Kidney capillary endothelial cell (primary cell): Measurements from ENCODE around the gene SLC25A53.
"Not testable (repeated sequence)": the region's sequence is repeated elsewhere in the genome, so short reads cannot be mapped to it uniquely, and the experiment has no call there.

ENCODE experiments used
- DNase-seq: peaks from one replicate; pipeline ENCODE4 v3.0.0-alpha.2; 2018; ENCODE audit warnings: low spot score

The SLC25A53 gene

GRCh38 chrX:104075778-104076445 lies 80.9 kb downstream of the SLC25A53 start, which contains the start of gene TMSB15C:
TMSB15C (minus strand) TSS chrX:104076236.
- not testable (repeated sequence) for DNase-seq

- DNase-seq, result not testable (repeated sequence)
Measured at GRCh38 chrX:104062636-104063035, 94.2 kb downstream of the SLC25A53 start.

DNA sequence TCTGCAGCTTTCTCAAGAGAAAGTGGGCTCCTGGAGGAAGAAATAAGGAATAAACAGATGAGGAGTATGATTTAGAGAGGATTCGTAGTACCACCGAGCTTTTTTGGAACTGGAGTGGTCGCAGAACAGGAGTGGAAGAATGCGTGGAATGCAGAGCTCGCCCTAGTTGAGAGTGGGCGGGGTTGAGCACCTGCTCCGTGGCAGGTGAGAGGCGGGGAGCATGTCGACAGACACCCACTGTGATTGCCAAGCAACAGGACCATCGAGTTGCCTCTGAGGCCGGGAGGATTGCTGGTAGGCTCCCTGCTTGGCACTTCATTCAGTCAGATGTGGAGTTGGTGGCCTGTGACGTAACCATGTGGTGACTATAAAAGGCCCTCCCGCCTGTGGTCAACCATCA lies 101.9 kb downstream of the SLC25A53 start:
- not testable (repeated sequence) for DNase-seq
